Subcutaneous adipose tissue (tissue), 4 donors: ENCODE results near the gene PSMB10. TPM values are rescaled to one million over a fixed set of nuclear protein-coding genes. Genes with fewer than 3 reads are reported as not detected.

Source experiments
- CTCF ChIP-seq: fragments of 450-650 bp; IDR thresholded peaks from one replicate; pipeline ENCODE4 v1.5.1; 2016; ENCODE audit warnings: low read depth, mild to moderate bottlenecking, control low read depth, antibody characterized with exemption, moderate library complexity
- small RNA-seq: library from RNA; depleted of rRNA; stranded (forward); fragments of <200 nt; gene quantifications from one replicate; pipeline ENCODE3, GENCODE V24; 2016
- total RNA-seq, 4 donors: library from RNA; depleted of rRNA; stranded (reverse); fragments of >200 nt; gene quantifications; one replicate each; pipeline ENCODE4 v1.1.0, GENCODE V29; 2016

Gene PSMB10
- total RNA-seq, 4 donors from 2014 or later = 10.3 to 45.8 (median 39.9) TPM

- TF ChIP-seq CTCF = no peak
Measured at GRCh38 chr16:67892899-67893742, 43.5 kb downstream of the PSMB10 start, which contains the start of gene PSKH1. TSS of gene PSKH1 (plus strand) at chr16:67893254. CDS start at chr16:67908750, 15,496 bp downstream.

- TF ChIP-seq CTCF = no peak
Measured at GRCh38 chr16:67892375-67892774, 44.3 kb downstream of the PSMB10 start.

GRCh38 chr16:67888331-67888730 lies 48.3 kb downstream of the PSMB10 start:
- TF ChIP-seq CTCF = no peak

GRCh38 chr16:67886387-67886786 lies 50.3 kb downstream of the PSMB10 start:
- TF ChIP-seq CTCF = no peak

GRCh38 chr16:67885976-67886375 lies 50.7 kb downstream of the PSMB10 start:
- no peak for TF ChIP-seq CTCF

GRCh38 chr16:67885545-67885944 lies 51.1 kb downstream of the PSMB10 start:
- TF ChIP-seq CTCF = no peak

- no peak for TF ChIP-seq CTCF
Measured at GRCh38 chr16:67884684-67885083, 52.0 kb downstream of the PSMB10 start, which contains the start of gene NRN1L. TSS of gene NRN1L (plus strand) at chr16:67884885. CDS start at chr16:67884904, 19 bp downstream.

Small RNA genes within 50 kb of the gene (small RNA-seq; reads per million reads assigned to genes)
- not detected for gene NRN1L

Other genes starting within 250 kb of the PSMB10 start
- 10 to 100 TPM in 3 of 4 donors, 1 to 10 TPM in 1; 9.1 to 21.1 (median 13.6) TPM for gene GFOD2, start 217.5 kb downstream of the PSMB10 start, total RNA-seq
- gene RANBP10, start 130.3 kb downstream of the PSMB10 start, total RNA-seq = 10 to 100 TPM in 1 of 4 donors, 1 to 10 TPM in 3; 8.1 to 11.7 (median 9.3) TPM
- gene TSNAXIP1, start 130.0 kb downstream of the PSMB10 start, total RNA-seq = 1 to 10 TPM in 2 of 4 donors, under 1 TPM in 1, not detected in 1; 0.88 to 1.5 (median 1.0) TPM
- 10 to 100 TPM; 21.2 to 36.9 (median 34.0) TPM for gene THAP11, start 94.5 kb downstream of the PSMB10 start, total RNA-seq
- 10 to 100 TPM; 56.5 to 98.2 (median 75.4) TPM for gene NUTF2, start 89.9 kb downstream of the PSMB10 start, total RNA-seq
- 10 to 100 TPM; 22.8 to 48.0 (median 30.8) TPM for gene CENPT, start 89.2 kb downstream of the PSMB10 start, total RNA-seq
- 10 to 100 TPM; 21.0 to 47.5 (median 28.3) TPM for gene EDC4, start 63.8 kb downstream of the PSMB10 start, total RNA-seq
- gene NRN1L, start 52.0 kb downstream of the PSMB10 start, total RNA-seq = 1 to 10 TPM in 3 of 4 donors, not detected in 1; 1.3 to 7.2 (median 2.5) TPM
- gene PSKH1, start 43.6 kb downstream of the PSMB10 start, total RNA-seq = 10 to 100 TPM in 2 of 4 donors, 1 to 10 TPM in 2; 7.0 to 28.4 (median 10.9) TPM
- gene CTRL, start 5.0 kb downstream of the PSMB10 start, total RNA-seq = 1 to 10 TPM in 1 of 4 donors, under 1 TPM in 2, not detected in 1; 0.85 to 4.1 (median 0.88) TPM
- 10 to 100 TPM in 2 of 4 donors, 1 to 10 TPM in 2; 7.9 to 16.2 (median 10.5) TPM for gene LCAT, start 7.3 kb upstream of the PSMB10 start, total RNA-seq
- gene SLC12A4, start 31.8 kb upstream of the PSMB10 start, total RNA-seq = 10 to 100 TPM; 36.2 to 77.2 (median 36.9) TPM
- gene DPEP3, start 43.6 kb upstream of the PSMB10 start, total RNA-seq = under 1 TPM in 1 of 4 donors, not detected in 3; 0.22 TPM
- 10 to 100 TPM in 1 of 4 donors, 1 to 10 TPM in 2, under 1 TPM in 1; 0.98 to 28.7 (median 9.5) TPM for gene DPEP2, start 62.6 kb upstream of the PSMB10 start, total RNA-seq
- not detected for gene DPEP2NB, start 79.1 kb upstream of the PSMB10 start, total RNA-seq
- 1 to 10 TPM; 6.2 to 8.5 (median 7.2) TPM for gene DDX28, start 86.4 kb upstream of the PSMB10 start, total RNA-seq
- 10 to 100 TPM in 2 of 4 donors, 1 to 10 TPM in 2; 6.4 to 19.8 (median 9.8) TPM for gene DUS2, start 86.4 kb upstream of the PSMB10 start, total RNA-seq
- 10 to 100 TPM; 39.9 to 47.6 (median 45.5) TPM for gene NFATC3, start 148.5 kb upstream of the PSMB10 start, total RNA-seq